Thyroid gland (tissue), 4 donors: ENCODE results near the gene ABHD12B. TPM values are rescaled to one million over a fixed set of nuclear protein-coding genes. Genes with fewer than 3 reads are reported as not detected.
A peak's percentile ranks its signal among the peaks of the same experiment; 100 is the strongest.

ENCODE experiments used
- DNase-seq, 2 donors: peaks; one replicate each; pipeline ENCODE4 v3.0.0-alpha.2; 2019
- H3K27ac ChIP-seq, 3 donors: fragments of 200-600 bp; sonication (generic); 1 replicate in 2 of 3; 2 replicates in 1 of 3; pipeline ENCODE4 v1.5.1; 2016 to 2019; ENCODE audit warnings: mild to moderate bottlenecking in 1 of 3, moderate library complexity in 1 of 3
- H3K27me3 ChIP-seq: fragments of 200-600 bp; sonication (generic); one replicate; pipeline ENCODE4 v1.5.1; 2019
- H3K36me3 ChIP-seq, 2 donors: fragments of 200-600 bp; sonication (generic); one replicate each; pipeline ENCODE4 v1.5.1; 2016 to 2019
- H3K4me1 ChIP-seq, 2 donors: fragments of 200-600 bp; sonication (generic); one replicate each; pipeline ENCODE4 v1.5.1; 2017 to 2019
- H3K4me3 ChIP-seq, 3 donors: fragments of 200-600 bp; sonication (generic); replicated peaks in 1 of 3; 1 replicate in 2 of 3; 2 replicates in 1 of 3; pipeline ENCODE4 v1.5.1; 2016; ENCODE audit warnings: mild to moderate bottlenecking in 1 of 3
- H3K9me3 ChIP-seq: fragments of 200-600 bp; sonication (generic); one replicate; pipeline ENCODE4 v1.5.1; 2017
- POLR2A ChIP-seq, 2 donors: fragments of 450-650 bp; IDR thresholded peaks; one replicate each; pipeline ENCODE4 v1.6.1; 2017; ENCODE audit warnings: antibody characterized with exemption in 2 of 2, mild to moderate bottlenecking in 2 of 2, moderate library complexity in 1 of 2
- whole genome bisulfite sequencing, 2 donors: methylation state at CpG; one replicate each; pipeline ENCODE4 v1.1.5; 2017; 5-methylcytosine and 5-hydroxymethylcytosine counted together
- intact Hi-C: fragments of 100-400 bp; cut with DNase I; formaldehyde crosslinking; loops from one replicate; pipeline ENCODE4 v1.15.1; 2023
- total RNA-seq, 4 donors: library from RNA; depleted of rRNA; stranded (reverse); fragments of >200 nt; gene quantifications; one replicate each; pipeline ENCODE4 v1.2.3, GENCODE V29; 2016
- TF ChIP-seq, protein P1 (sequence below), 6 experiments: fragments of 200-600 bp in 3 of 6; fragments of 450-650 bp in 3 of 6; sonication (generic) in 3 of 6; IDR thresholded peaks; one replicate each; pipeline ENCODE4 v1.5.1; 2016 to 2019; ENCODE audit warnings: antibody characterized with exemption in 6 of 6, mild to moderate bottlenecking in 2 of 6, inconsistent platforms in 1 of 6, moderate library complexity in 1 of 6

ABHD12B gene
- total RNA-seq, 4 donors from 2014 or later: 0.11 TPM; not detected in 3

DNA sequence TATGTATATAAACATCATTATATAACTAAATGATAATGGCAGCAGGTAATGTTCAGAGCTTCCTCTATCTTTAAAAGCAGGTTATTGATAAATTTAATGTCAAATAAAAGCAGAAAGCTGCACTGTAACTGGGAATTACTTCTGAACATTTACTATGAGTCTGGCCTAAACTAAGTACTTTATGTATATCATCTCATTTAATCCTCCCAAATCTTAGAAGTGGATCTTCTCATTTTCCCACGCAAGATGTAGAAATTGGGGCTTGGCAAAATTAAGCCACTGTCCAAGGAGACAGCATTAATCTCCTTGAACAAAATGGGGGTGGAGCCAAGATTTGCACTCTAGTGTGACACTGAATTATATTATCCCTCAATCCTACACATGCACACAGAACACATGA lies 46.5 kb upstream of the ABHD12B start:
- Histone ChIP-seq H3K9me3 (no peaks in the 10 kb centered on the region), H3K4me3 (no peak overlapping the region), H3K27me3 (no peaks in the 10 kb centered on the region), H3K36me3 (no peaks in the 10 kb centered on the region), H3K4me1 (peaks cover 0 to 12% of the 10 kb centered on the region in 2 donors), H3K27ac (no peak overlapping the region)
- no peak for TF ChIP-seq POLR2A (IDR thresholded peaks at IDR 0.05)
- TF ChIP-seq, protein P1, sequence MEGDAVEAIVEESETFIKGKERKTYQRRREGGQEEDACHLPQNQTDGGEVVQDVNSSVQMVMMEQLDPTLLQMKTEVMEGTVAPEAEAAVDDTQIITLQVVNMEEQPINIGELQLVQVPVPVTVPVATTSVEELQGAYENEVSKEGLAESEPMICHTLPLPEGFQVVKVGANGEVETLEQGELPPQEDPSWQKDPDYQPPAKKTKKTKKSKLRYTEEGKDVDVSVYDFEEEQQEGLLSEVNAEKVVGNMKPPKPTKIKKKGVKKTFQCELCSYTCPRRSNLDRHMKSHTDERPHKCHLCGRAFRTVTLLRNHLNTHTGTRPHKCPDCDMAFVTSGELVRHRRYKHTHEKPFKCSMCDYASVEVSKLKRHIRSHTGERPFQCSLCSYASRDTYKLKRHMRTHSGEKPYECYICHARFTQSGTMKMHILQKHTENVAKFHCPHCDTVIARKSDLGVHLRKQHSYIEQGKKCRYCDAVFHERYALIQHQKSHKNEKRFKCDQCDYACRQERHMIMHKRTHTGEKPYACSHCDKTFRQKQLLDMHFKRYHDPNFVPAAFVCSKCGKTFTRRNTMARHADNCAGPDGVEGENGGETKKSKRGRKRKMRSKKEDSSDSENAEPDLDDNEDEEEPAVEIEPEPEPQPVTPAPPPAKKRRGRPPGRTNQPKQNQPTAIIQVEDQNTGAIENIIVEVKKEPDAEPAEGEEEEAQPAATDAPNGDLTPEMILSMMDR (IDR thresholded peaks at IDR 0.05): no peak
- no peak for DNase-seq
- WGBS, 2 donors: 100% methylated on average over 1 of the region's 1 CpG
- intact Hi-C loops: no loop called here

DNA sequence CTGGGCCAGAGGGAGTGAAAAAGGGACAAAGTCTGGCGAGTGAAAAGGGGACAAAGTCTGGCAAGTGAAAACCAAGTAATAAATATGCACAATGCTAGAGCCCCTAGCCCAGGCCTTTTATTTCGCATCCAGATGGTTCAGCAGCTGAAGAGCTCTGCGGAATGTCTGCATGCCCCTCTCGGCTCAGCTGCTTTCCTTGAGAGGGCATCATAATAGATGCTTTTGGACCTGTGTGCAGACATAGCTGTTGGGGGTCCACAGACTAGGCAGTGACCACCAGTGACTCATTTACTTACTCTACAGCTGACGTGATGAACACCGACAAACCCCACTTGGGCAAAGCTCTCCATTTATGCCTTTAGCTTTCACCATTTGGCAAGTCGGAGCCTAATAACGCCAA lies 45.2 kb upstream of the ABHD12B start:
- TF ChIP-seq, protein P1 (IDR thresholded peaks at IDR 0.05): no peak
- TF ChIP-seq POLR2A (IDR thresholded peaks at IDR 0.05): no peak
- Histone ChIP-seq H3K9me3 (no peaks in the 10 kb centered on the region), H3K27me3 (no peaks in the 10 kb centered on the region), H3K4me3 (no peak overlapping the region), H3K4me1 (peaks cover 0 to 12% of the 10 kb centered on the region in 2 donors), H3K27ac (no peak overlapping the region), H3K36me3 (no peaks in the 10 kb centered on the region)
- intact Hi-C loops: no loop called here
- WGBS, 2 donors: 95 to 96% methylated on average over 8 of the region's 8 CpGs
- DNase-seq: no peak

DNA sequence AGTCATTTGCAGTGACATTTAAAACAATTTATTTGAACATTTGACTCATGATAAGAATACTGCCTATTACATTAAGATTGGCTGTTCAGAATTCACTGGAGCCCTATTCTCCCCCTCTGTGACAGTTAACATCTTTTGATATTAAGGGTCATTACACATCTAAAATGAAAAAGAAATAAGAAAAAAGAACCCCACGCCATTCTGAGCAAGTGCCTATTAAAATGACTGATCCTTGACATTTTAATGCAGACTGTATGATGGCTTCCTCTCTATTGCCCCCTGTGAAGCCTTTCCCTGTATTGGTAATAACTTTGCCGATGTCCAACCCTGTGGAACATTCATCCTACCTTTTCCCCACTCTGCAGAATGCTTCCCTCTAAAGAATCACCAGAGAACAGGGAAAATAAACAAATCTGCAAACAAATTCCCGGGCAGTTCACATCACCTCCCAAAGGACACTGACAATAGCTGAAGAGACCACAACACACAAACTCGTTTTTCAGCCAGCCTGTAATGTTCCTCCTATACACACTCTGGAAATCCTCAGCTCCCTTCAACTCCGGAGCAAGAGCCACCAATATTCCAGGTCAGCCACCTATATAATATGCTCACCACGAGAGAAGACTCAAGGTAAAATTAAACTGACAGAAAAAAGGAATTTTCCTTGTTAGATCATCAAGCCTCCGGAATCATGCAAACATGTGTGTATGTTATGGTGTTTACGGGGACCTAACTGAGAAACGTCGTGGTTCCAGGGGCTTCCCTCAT lies 42.9 kb upstream of the ABHD12B start:
- peaks cover 0 to 6% of the 10 kb centered on the region in 2 donors for H3K4me1 ChIP-seq
- H3K27me3 ChIP-seq: no peaks in the 10 kb centered on the region
- no peak overlapping the region for H3K4me3 ChIP-seq
- no peaks in the 10 kb centered on the region for H3K36me3 ChIP-seq
- no peak for TF ChIP-seq POLR2A (IDR thresholded peaks at IDR 0.05)
- TF ChIP-seq, protein P1 (IDR thresholded peaks at IDR 0.05): no peak
- intact Hi-C loops: no loop called here
- 86 to 87% methylated on average over 10 of the region's 10 CpGs for WGBS, 2 donors
- H3K27ac ChIP-seq: no peak overlapping the region
- no peak for DNase-seq
- no peaks in the 10 kb centered on the region for H3K9me3 ChIP-seq

DNA sequence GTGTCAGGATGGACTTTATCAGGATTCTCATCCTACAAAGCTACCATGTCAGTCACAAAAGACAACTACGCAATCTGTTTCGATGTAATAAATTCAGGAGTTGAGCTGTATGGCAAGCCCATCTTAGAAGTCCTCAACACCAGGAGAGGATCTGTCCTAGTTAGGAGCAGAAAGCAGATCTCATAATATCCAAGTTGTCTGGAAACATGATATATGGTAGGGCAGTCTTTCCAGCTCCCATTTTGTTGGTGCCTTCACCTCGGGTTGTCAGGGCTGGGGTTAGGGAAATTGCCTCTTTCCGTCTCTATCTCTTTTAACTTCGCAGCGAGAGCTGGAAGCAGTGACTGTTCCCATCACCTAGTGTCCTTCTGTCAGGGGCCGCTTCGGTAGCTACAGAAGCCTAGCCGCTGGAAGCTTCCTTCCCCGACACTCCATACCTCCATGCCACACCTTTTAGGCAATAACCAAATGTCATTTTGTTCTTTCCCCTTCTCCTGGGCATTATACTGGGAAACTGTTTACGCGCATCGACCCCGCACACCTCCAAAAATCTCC lies 42.3 kb upstream of the ABHD12B start:
- H3K4me3 ChIP-seq: peak overlapping the region; percentile 13 to 73 (median 71)
- peaks cover 0 to 6% of the 10 kb centered on the region in 2 donors for H3K4me1 ChIP-seq
- TF ChIP-seq, protein P1 (IDR thresholded peaks at IDR 0.05): no peak
- TF ChIP-seq POLR2A (IDR thresholded peaks at IDR 0.05): no peak
- no peak for DNase-seq
- H3K9me3 ChIP-seq: no peaks in the 10 kb centered on the region
- intact Hi-C loops: no loop called here
- H3K36me3 ChIP-seq: no peaks in the 10 kb centered on the region
- no peak overlapping the region for H3K27ac ChIP-seq
- WGBS, 2 donors: 32 to 38% methylated on average over 14 of the region's 14 CpGs
- no peaks in the 10 kb centered on the region for H3K27me3 ChIP-seq
